Measurements from ENCODE around the gene YPEL4. TPM values are rescaled to one million over a fixed set of nuclear protein-coding genes. Genes with fewer than 3 reads are reported as not detected.

Gene YPEL4
- total RNA-seq, 1 experiment from 2014 or later: 0.16 TPM

DNA sequence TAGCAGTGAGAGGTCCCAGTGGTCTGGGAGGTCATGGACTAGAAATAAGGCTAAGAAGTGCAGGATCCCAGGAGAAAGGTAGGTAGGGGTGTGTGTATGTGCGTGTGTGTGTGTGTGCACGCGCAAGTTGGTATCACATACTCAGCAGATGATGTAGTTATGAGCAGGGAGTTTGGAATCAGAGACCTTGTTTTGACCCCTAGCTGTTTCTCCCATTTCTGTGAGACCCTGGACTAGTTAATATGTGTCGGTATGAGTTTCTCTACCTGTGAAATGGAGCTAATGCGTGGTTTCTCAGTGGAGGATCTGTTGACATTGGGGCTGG lies 50.9 kb downstream of the YPEL4 start:
- Mint-ChIP-seq H3K4me1 (ENCODE audit: insufficient read depth, unreplicated experiment) (peaks cover 8% of the 10 kb centered on the region), H3K9me3 (ENCODE audit: unreplicated experiment) (no peaks in the 10 kb centered on the region), H3K27ac (ENCODE audit: low read depth, unreplicated experiment) (no peak overlapping the region), H3K27me3 (ENCODE audit: insufficient read depth, unreplicated experiment) (no peaks in the 10 kb centered on the region), H3K36me3 (ENCODE audit: insufficient read depth, unreplicated experiment) (no peaks in the 10 kb centered on the region), H3K4me3 (ENCODE audit: unreplicated experiment) (no peak overlapping the region)
- no peak for DNase-seq (ENCODE audit: unreplicated experiment)
- CTCF ChIA-PET: no interaction called here
- intact Hi-C loops (cut with micrococcal nuclease): no loop called here
- no TSS peak for BruUV-seq (replicated peaks)
- TF ChIP-seq, protein P1, sequence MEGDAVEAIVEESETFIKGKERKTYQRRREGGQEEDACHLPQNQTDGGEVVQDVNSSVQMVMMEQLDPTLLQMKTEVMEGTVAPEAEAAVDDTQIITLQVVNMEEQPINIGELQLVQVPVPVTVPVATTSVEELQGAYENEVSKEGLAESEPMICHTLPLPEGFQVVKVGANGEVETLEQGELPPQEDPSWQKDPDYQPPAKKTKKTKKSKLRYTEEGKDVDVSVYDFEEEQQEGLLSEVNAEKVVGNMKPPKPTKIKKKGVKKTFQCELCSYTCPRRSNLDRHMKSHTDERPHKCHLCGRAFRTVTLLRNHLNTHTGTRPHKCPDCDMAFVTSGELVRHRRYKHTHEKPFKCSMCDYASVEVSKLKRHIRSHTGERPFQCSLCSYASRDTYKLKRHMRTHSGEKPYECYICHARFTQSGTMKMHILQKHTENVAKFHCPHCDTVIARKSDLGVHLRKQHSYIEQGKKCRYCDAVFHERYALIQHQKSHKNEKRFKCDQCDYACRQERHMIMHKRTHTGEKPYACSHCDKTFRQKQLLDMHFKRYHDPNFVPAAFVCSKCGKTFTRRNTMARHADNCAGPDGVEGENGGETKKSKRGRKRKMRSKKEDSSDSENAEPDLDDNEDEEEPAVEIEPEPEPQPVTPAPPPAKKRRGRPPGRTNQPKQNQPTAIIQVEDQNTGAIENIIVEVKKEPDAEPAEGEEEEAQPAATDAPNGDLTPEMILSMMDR (IDR thresholded peaks at IDR 0.05; ENCODE audit: unreplicated experiment): no peak
- POLR2A ChIA-PET: interaction anchor here (1.9 kb wide), 1 partner anchor 20 kb away, joined by 4 read pairs; no protein-coding TSS in a partner anchor

DNA sequence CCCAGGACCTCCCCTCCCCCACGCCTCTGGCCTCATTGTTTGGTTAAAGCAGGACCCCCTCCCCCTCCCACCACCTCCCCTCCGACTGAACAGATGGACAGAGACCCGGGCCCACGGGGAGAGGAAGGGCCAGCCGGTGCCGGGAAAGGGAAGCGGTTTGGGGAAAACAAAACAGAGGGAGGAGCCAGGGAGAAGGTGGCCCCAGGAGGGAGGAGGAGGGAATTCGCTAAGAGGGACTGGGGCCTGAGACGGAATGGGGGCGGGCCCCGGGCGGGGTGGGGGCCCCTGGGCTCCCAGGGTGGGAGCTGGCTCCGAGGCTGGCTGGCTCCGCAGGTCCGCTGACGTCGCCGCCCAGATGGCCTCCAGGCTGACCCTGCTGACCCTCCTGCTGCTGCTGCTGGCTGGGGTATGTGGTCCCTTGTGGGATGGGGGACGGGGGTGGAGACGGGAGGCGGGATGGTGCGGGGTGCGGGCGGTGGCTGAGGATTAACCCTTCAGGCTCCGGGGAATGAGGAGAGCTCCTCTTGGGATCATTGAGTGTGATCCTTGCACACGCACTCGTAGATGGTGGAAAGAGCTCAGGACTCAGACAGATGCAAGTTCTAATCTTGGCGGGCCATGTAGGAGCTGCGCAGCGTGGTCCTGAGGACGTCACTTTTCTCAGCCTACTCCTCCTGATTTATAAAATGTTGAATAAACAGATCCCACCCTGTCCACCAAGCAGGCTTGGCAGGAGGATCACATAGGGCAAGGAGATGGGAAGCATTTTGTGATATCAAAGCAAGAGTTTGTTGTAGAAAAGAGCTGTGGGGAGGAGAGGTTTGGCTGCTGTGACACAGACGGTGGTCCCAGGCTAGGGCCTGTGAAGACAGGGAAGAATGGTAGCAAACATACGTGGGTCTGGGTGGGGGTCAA lies 51.5 kb downstream of the YPEL4 start:
- CTCF ChIA-PET: no interaction called here
- H3K4me1 Mint-ChIP-seq (ENCODE audit: insufficient read depth, unreplicated experiment): peaks cover 8% of the 10 kb centered on the region
- H3K27me3 Mint-ChIP-seq (ENCODE audit: insufficient read depth, unreplicated experiment): no peaks in the 10 kb centered on the region
- no peak overlapping the region for H3K27ac Mint-ChIP-seq (ENCODE audit: low read depth, unreplicated experiment)
- POLR2A ChIA-PET: interaction anchor here (1.9 kb wide), 1 partner anchor 21 kb away, joined by 4 read pairs; no protein-coding TSS in a partner anchor
- no peak for DNase-seq (ENCODE audit: unreplicated experiment)
- no peaks in the 10 kb centered on the region for H3K9me3 Mint-ChIP-seq (ENCODE audit: unreplicated experiment)
- intact Hi-C loops (cut with micrococcal nuclease): no loop called here
- no TSS peak for BruUV-seq (replicated peaks)
- TF ChIP-seq, protein P1 (IDR thresholded peaks at IDR 0.05; ENCODE audit: unreplicated experiment): no peak
- H3K4me3 Mint-ChIP-seq (ENCODE audit: unreplicated experiment): peak overlapping the region; percentile 23
- no peaks in the 10 kb centered on the region for H3K36me3 Mint-ChIP-seq (ENCODE audit: insufficient read depth, unreplicated experiment)

DNA sequence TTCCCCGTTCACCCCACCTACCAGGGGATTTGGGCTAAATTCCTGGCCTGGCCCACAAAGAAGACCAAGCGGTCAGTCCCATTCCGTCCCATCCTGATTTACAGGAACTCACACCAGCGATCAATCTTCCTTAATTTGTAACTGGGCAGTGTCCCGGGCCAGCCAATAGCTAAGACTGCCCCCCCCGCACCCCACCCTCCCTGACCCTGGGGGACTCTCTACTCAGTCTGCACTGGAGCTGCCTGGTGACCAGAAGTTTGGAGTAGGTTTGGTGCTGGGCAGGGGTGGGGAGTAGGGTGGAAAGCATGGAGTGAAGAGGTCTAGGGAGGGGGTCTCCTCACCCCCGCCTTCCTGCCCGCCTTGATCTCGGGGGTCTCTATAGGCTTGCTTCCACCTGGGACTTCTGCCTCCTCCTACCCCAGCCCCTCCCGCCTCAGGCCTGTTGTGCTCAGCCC lies 52.2 kb downstream of the YPEL4 start, which contains the start of gene SERPING1:
Gene SERPING1 (plus strand): TSS at position 225 of the 455 bp plus-strand sequence. CDS start 586 bp downstream, outside the sequence.
- Mint-ChIP-seq H3K27me3 (ENCODE audit: insufficient read depth, unreplicated experiment) (no peaks in the 10 kb centered on the region), H3K9me3 (ENCODE audit: unreplicated experiment) (no peaks in the 10 kb centered on the region), H3K4me1 (ENCODE audit: insufficient read depth, unreplicated experiment) (peaks cover 8% of the 10 kb centered on the region), H3K36me3 (ENCODE audit: insufficient read depth, unreplicated experiment) (no peaks in the 10 kb centered on the region), H3K4me3 (ENCODE audit: unreplicated experiment) (peak within 1 kb of the TSS; percentile 23), H3K27ac (ENCODE audit: low read depth, unreplicated experiment) (no peak within 1 kb of the TSS)
- no peak for DNase-seq (ENCODE audit: unreplicated experiment)
- no TSS peak for BruUV-seq (replicated peaks)
- ChIA-PET POLR2A (no interaction called here), CTCF (interaction anchor here (0.6 kb wide), 1 partner anchor 215 kb away, joined by 4 read pairs; no protein-coding TSS in a partner anchor)
- TF ChIP-seq, protein P1 (IDR thresholded peaks at IDR 0.05; ENCODE audit: unreplicated experiment): no peak
- intact Hi-C loops (cut with micrococcal nuclease): no loop called here

DNA sequence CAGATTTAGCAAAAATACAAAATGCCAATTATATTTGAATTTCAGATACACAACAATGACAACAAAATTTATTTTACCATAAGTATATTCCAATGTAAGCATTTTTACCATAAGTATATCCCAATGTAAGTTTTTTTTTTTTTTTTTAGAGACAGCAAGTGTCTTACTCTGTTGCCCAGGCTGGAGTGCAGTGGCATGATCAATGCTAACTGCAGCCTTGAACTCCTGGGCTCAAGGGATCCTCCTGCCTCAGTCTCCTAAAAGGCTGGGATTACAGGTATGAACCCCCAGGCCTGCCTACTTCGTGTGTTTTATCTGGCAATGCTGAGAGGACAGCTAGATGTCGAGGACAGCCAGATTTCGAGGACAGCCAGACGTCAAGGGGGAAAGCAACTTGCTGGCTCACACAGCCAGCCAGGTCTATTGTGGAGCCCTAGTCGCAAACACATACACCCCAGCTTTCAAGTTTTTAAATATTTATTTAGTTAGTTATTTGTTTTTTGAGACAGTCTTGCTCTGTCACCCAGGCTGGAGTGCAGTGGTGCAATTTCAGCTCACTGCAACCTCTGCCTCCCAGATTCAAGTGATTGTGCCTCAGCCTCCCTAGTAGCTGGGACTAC lies 53.3 kb downstream of the YPEL4 start:
- Mint-ChIP-seq H3K36me3 (ENCODE audit: insufficient read depth, unreplicated experiment) (no peaks in the 10 kb centered on the region), H3K27me3 (ENCODE audit: insufficient read depth, unreplicated experiment) (no peaks in the 10 kb centered on the region), H3K9me3 (ENCODE audit: unreplicated experiment) (no peaks in the 10 kb centered on the region), H3K27ac (ENCODE audit: low read depth, unreplicated experiment) (no peak overlapping the region), H3K4me3 (ENCODE audit: unreplicated experiment) (no peak overlapping the region), H3K4me1 (ENCODE audit: insufficient read depth, unreplicated experiment) (peaks cover 8% of the 10 kb centered on the region)
- BruUV-seq (replicated peaks): no TSS peak
- ChIA-PET CTCF (interaction anchor here (0.6 to 1.3 kb wide), 9 partner anchors 12 to 371 kb away, joined by 3 to 5 read pairs (median 3); no protein-coding TSS in a partner anchor), POLR2A (interaction anchor here (0.5 to 0.6 kb wide), 2 partner anchors 11 to 28 kb away, joined by 3 read pairs; no protein-coding TSS in a partner anchor)
- TF ChIP-seq, protein P1 (IDR thresholded peaks at IDR 0.05; ENCODE audit: unreplicated experiment): no peak
- intact Hi-C loops (cut with micrococcal nuclease): no loop called here
- no peak for DNase-seq (ENCODE audit: unreplicated experiment)
